ENCODE data around the gene TMEM175. TPM values are rescaled to one million over a fixed set of nuclear protein-coding genes. Genes with fewer than 3 reads are reported as not detected.

TMEM175 gene
- total RNA-seq, 1 experiment from 2014 or later: 18.8 TPM

GRCh38 chr4:986428-986878, 54.2 kb downstream of the TMEM175 start:
- H3K27me3 Mint-ChIP-seq (ENCODE audit: unreplicated experiment): no peaks in the 10 kb centered on the region
- TF ChIP-seq CTCF (IDR thresholded peaks at IDR 0.05; ENCODE audit: unreplicated experiment): no peak
- H3K4me1 Mint-ChIP-seq (ENCODE audit: low read depth, unreplicated experiment): peaks cover 8% of the 10 kb centered on the region
- intact Hi-C loops (cut with micrococcal nuclease; ENCODE audit: unreplicated experiment): no loop called here
- CTCF ChIA-PET: interaction anchor here (1.0 to 1.2 kb wide), 3 partner anchors 54 to 244 kb away, joined by 4 to 6 read pairs (median 5); partner anchors contain the start of genes GAK and TMEM175
- H3K27ac Mint-ChIP-seq (ENCODE audit: unreplicated experiment): no peak overlapping the region
- BruUV-seq (replicated peaks): no TSS peak
- no peak for DNase-seq
- H3K36me3 Mint-ChIP-seq (ENCODE audit: insufficient read depth, unreplicated experiment): peaks cover 18% of the 10 kb centered on the region
- H3K9me3 Mint-ChIP-seq (ENCODE audit: low read depth, unreplicated experiment): no peaks in the 10 kb centered on the region
- peak overlapping the region; percentile 82 for H3K4me3 Mint-ChIP-seq (ENCODE audit: low read depth, unreplicated experiment)

GRCh38 chr4:986879-987623, 54.8 kb downstream of the TMEM175 start, which contains the start of gene IDUA:
Gene IDUA (plus strand): TSS chr4:987044. CDS start chr4:987085, 41 bp downstream.
- CTCF ChIA-PET: interaction anchor here (0.7 to 1.2 kb wide), 4 partner anchors 55 to 267 kb away, joined by 3 to 6 read pairs (median 4); partner anchors contain the start of genes GAK and TMEM175
- TF ChIP-seq CTCF (IDR thresholded peaks at IDR 0.05; ENCODE audit: unreplicated experiment): peak; percentile 25
- H3K9me3 Mint-ChIP-seq (ENCODE audit: low read depth, unreplicated experiment): no peaks in the 10 kb centered on the region
- H3K27ac Mint-ChIP-seq (ENCODE audit: unreplicated experiment): peak within 1 kb of the TSS; percentile 60
- H3K4me3 Mint-ChIP-seq (ENCODE audit: low read depth, unreplicated experiment): peak within 1 kb of the TSS; percentile 82
- intact Hi-C loops (cut with micrococcal nuclease; ENCODE audit: unreplicated experiment): no loop called here
- peaks cover 18% of the 10 kb centered on the region for H3K36me3 Mint-ChIP-seq (ENCODE audit: insufficient read depth, unreplicated experiment)
- DNase-seq: peak; percentile 82
- no peaks in the 10 kb centered on the region for H3K27me3 Mint-ChIP-seq (ENCODE audit: unreplicated experiment)
- no TSS peak for BruUV-seq (replicated peaks)
- peaks cover 8% of the 10 kb centered on the region for H3K4me1 Mint-ChIP-seq (ENCODE audit: low read depth, unreplicated experiment)

DNA sequence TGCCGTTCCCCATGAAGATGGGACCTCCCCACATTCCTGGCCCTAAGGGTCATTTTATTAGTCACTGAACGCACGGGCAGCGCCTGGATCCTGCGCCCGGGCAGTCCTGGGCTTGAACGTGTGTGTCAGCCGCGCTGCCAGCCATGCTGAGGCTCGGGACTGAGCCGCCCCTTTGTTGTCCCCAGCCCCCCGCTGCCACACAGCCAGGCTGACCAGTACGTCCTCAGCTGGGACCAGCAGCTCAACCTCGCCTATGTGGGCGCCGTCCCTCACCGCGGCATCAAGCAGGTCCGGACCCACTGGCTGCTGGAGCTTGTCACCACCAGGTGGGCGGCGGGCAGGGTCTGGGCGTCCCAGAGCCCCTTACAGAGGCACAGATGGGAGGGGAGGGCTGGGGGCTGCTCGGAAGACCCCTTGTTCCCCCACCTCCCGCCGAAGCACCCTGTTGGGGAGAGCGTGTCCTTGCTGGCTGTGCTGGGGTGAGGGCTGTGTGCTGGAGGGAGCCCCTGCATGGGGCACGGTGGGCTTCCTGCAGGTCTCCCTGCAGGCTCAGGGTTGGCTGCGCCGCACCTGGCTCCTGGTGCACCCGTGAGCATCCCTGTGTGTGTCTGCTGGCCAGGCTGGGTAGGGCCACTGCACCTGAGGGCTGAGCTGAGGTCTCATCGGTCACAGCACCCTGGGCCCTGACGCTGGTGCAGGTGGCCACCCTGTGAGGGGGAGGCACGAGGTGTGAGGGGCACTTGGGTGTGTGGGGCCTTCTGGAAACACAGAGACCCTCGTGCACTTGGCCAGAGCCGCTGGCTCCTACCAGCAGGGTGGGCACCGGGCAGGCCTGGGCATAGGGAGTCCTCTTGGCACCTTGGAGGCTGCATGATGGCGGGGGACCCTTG, 55.6 kb downstream of the TMEM175 start:
- Mint-ChIP-seq H3K9me3 (ENCODE audit: low read depth, unreplicated experiment) (no peaks in the 10 kb centered on the region), H3K27me3 (ENCODE audit: unreplicated experiment) (no peaks in the 10 kb centered on the region), H3K27ac (ENCODE audit: unreplicated experiment) (peak overlapping the region; percentile 60), H3K4me1 (ENCODE audit: low read depth, unreplicated experiment) (peaks cover 8% of the 10 kb centered on the region), H3K36me3 (ENCODE audit: insufficient read depth, unreplicated experiment) (peaks cover 25% of the 10 kb centered on the region), H3K4me3 (ENCODE audit: low read depth, unreplicated experiment) (peak overlapping the region; percentile 82)
- intact Hi-C loops (cut with micrococcal nuclease; ENCODE audit: unreplicated experiment): no loop called here
- no peak for DNase-seq
- no TSS peak for BruUV-seq (replicated peaks)
- CTCF ChIA-PET: interaction anchor here (0.7 to 1.2 kb wide), 4 partner anchors 56 to 266 kb away, joined by 3 to 6 read pairs (median 4); partner anchors contain the start of genes GAK and TMEM175
- no peak for TF ChIP-seq CTCF (IDR thresholded peaks at IDR 0.05; ENCODE audit: unreplicated experiment)

Measured in Calu3 (cell line).